ENCODE measurements around the gene PDE9A.
"Not testable (repeated sequence)": the region's sequence is repeated elsewhere in the genome, so short reads cannot be mapped to it uniquely, and the experiment has no call there.

Gene PDE9A

DNA sequence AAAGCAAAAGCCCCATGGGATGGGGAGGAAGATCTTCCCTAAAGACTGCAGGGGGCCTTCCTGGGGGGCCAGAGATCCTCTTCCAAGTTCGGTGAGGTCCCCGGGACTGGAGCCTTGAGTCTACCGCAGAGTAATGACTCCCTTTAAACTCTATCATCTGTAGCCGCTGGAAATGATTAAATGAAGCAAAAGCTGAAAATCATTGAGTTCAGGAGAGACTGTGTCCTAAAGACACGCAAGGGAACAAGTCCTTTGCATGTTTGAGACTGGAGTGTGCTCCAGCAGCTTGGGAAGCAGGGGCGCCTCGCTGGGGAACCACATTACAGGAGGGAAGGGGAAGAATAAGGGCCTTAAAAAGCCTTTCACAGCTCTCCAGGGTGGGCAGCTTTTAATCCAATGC, 155.8 kb downstream of the PDE9A start:
- DNase-seq, result no peak

GRCh38 chr21:42809577-42810475, 156.4 kb downstream of the PDE9A start:
- DNase-seq, result no peak

GRCh38 chr21:42811960-42812359, 158.5 kb downstream of the PDE9A start:
- DNase-seq, result no peak

GRCh38 chr21:42812528-42813241, 159.3 kb downstream of the PDE9A start:
- DNase-seq, result not testable (repeated sequence)

- DNase-seq, result no peak
These were observed 161.8 kb downstream of the PDE9A start for GRCh38 chr21:42815217-42815616.

GRCh38 chr21:42818328-42818749, 164.9 kb downstream of the PDE9A start:
- DNase-seq, result no peak

DNA sequence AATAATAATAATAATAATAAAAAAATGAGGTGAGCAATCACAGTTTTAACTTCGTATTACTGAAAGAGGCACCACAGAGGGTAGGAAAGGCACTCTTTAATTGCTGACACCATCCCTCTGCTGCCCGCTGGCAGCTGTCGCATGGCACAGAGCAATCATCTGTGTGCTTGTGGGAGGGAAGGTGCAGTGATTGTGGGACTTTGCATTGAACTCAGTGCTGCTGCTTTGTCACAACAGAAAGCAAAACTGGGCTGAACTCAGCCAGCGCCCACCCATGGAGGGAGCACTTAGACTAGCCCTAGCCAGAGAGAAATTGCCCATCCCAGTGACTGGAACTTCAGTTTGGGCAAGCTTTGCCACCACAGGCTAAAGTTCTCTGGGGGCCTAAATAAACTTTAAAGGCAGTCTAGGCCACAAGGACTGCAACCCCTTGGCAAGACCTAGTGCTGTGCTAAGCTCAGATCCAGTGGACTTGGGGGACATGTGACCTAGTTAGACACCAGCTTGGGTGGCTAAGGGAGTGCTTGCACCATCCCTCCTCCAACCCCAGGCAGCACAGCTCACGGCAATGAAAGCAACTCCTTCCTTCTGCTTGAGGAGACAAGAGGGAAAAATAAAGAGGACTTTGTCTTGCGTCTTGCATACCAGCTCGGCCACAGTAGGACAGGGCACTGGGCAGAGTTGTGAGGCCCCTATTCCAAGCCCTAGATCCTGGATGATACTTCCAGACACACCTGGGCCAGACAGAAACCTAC, 166.6 kb downstream of the PDE9A start:
- no peak for DNase-seq

DNA sequence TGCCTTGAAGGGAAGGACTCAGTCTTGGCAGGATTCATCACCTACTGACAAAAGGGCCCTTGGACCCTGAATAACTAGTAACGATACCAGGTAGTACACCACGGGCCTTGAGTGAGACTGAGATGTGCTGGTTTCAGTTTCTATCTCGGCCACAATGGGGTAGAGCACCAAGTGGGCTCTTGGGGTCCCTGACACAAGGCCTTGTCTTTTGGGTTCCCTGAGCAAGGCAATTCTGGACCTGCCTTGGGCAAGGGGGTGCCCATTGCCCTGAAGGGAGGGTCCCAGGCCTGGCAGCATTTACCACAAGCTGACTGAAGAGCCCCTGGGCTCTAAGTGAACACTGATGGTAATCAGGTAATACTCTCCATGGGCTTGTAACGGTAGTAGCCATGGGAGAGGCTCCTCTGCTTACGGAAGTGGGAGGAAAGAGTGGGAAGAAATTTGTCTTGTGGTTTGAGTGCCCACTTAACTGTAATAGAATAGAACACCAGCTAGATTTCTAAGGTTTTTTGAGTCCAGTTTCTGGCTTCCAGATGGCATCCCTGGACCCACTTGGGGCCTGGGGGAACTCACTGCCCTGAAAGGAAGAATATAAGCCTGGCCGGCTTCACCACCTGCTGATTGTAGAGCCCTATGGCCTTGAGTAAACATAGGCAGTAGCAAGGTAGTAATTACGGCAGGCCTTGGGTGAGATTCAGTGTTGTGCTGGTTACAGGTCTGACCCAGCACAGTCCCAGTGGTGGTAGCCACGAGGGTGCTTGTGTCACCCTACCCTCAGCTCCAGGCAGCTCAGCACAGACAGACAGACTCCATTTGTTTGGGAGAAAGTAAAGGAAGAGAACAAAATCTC, 167.4 kb downstream of the PDE9A start:
- DNase-seq, result no peak

Measured in NK-92 treated with Interleukin-12 subunit alpha and Interleukin-12 subunit beta, amount 100 ng/mL, for 24 hours (cell line).